H9 (cell line): ENCODE results near the gene CLEC2L. TPM values are rescaled to one million over a fixed set of nuclear protein-coding genes. Genes with fewer than 3 reads are reported as not detected.

ENCODE experiments used
- DNase-seq: peaks from one replicate; pipeline ENCODE4 v3.0.0-alpha.2; 2017
- H2AFZ ChIP-seq: one replicate; pipeline ENCODE4 v1.6.1; 2013; ENCODE audit warnings: mild to moderate bottlenecking, low read length, control low read depth, moderate library complexity
- H2AK5ac ChIP-seq: 2 replicates; pipeline ENCODE4 v1.6.1; 2013; ENCODE audit warnings: low read length, control low read depth, mixed read lengths; ENCODE audit not compliant: insufficient read length
- H2BK120ac ChIP-seq: one replicate; pipeline ENCODE4 v1.6.1; 2013; ENCODE audit warnings: low read depth, mild to moderate bottlenecking, low read length, control low read depth, inconsistent platforms; ENCODE audit not compliant: poor library complexity, severe bottlenecking
- H2BK12ac ChIP-seq: 2 replicates; pipeline ENCODE4 v1.6.1; 2013; ENCODE audit warnings: low read length, control low read depth, mixed read lengths, low read depth; ENCODE audit not compliant: insufficient read length
- H2BK15ac ChIP-seq: 2 replicates; pipeline ENCODE4 v1.6.1; 2013; ENCODE audit warnings: low read depth, low read length, control low read depth
- H2BK20ac ChIP-seq: one replicate; pipeline ENCODE4 v1.6.1; 2013; ENCODE audit warnings: low read depth, mild to moderate bottlenecking, low read length, control low read depth, inconsistent platforms; ENCODE audit not compliant: poor library complexity, severe bottlenecking
- H2BK5ac ChIP-seq: 2 replicates; pipeline ENCODE4 v1.6.1; 2013; ENCODE audit warnings: low read length, control low read depth, mixed read lengths; ENCODE audit not compliant: insufficient read length
- H3K14ac ChIP-seq: 2 replicates; pipeline ENCODE4 v1.6.1; 2013; ENCODE audit warnings: low read length, control low read depth; ENCODE audit not compliant: insufficient read depth
- H3K18ac ChIP-seq: 2 replicates; pipeline ENCODE4 v1.6.1; 2013; ENCODE audit warnings: low read depth, mild to moderate bottlenecking, mixed read lengths, low read length, control low read depth; ENCODE audit not compliant: insufficient read length
- H3K23ac ChIP-seq: 2 replicates; pipeline ENCODE4 v1.6.1; 2013; ENCODE audit warnings: low read length, control low read depth, mixed read lengths, low read depth; ENCODE audit not compliant: insufficient read length
- H3K23me2 ChIP-seq: 2 replicates; pipeline ENCODE4 v1.6.1; 2013; ENCODE audit warnings: low read depth, mild to moderate bottlenecking, mixed read lengths, low read length, control low read depth; ENCODE audit not compliant: insufficient read length, poor library complexity, severe bottlenecking
- H3K27ac ChIP-seq: 2 replicates; pipeline ENCODE4 v1.5.1; 2013; ENCODE audit warnings: low read length, control low read depth, mixed read lengths, low read depth; ENCODE audit not compliant: insufficient read length
- H3K27me3 ChIP-seq: 2 replicates; pipeline ENCODE4 v1.6.1; 2013; ENCODE audit warnings: low read length, control low read depth, inconsistent platforms; ENCODE audit not compliant: insufficient read depth
- H3K4ac ChIP-seq: 2 replicates; pipeline ENCODE4 v1.6.1; 2013; ENCODE audit warnings: low read depth, mild to moderate bottlenecking, control low read depth, inconsistent platforms, low read length, moderate library complexity
- H3K4me1 ChIP-seq: 2 replicates; pipeline ENCODE4 v1.6.1; 2013; ENCODE audit warnings: low read length, control low read depth, inconsistent platforms; ENCODE audit not compliant: insufficient read depth
- H3K4me2 ChIP-seq: 2 replicates; pipeline ENCODE4 v1.6.1; 2013; ENCODE audit warnings: low read length, control low read depth, mixed read lengths; ENCODE audit not compliant: insufficient read length, insufficient read depth
- H3K56ac ChIP-seq: 2 replicates; pipeline ENCODE4 v1.6.1; 2013; ENCODE audit warnings: low read depth, mild to moderate bottlenecking, mixed read lengths, low read length, control low read depth; ENCODE audit not compliant: insufficient read length
- H3K79me1 ChIP-seq: 2 replicates; pipeline ENCODE4 v1.6.1; 2013; ENCODE audit warnings: low read depth, mild to moderate bottlenecking, moderate library complexity, low read length, control low read depth, inconsistent platforms; ENCODE audit not compliant: insufficient read depth, poor library complexity, severe bottlenecking
- H3K79me2 ChIP-seq: 2 replicates; pipeline ENCODE4 v1.6.1; 2013; ENCODE audit warnings: low read length, control low read depth, inconsistent platforms; ENCODE audit not compliant: insufficient read depth
- H3K9ac ChIP-seq: 2 replicates; pipeline ENCODE4 v1.6.1; 2013; ENCODE audit warnings: low read length, control low read depth, mixed read lengths; ENCODE audit not compliant: insufficient read length; ENCODE audit errors: extremely low read depth
- H3K9me3 ChIP-seq: one replicate; pipeline ENCODE4 v1.6.1; 2013; ENCODE audit warnings: low read depth, low read length, inconsistent platforms; ENCODE audit not compliant: control insufficient read depth
- H3T11ph ChIP-seq: one replicate; pipeline ENCODE4 v1.6.1; 2013; ENCODE audit warnings: mild to moderate bottlenecking, low read length, control low read depth, inconsistent platforms
- H4K20me1 ChIP-seq: one replicate; pipeline ENCODE4 v1.6.1; 2013; ENCODE audit not compliant: control insufficient read depth, insufficient read length, insufficient read depth
- H4K5ac ChIP-seq: 2 replicates; pipeline ENCODE4 v1.6.1; 2013; ENCODE audit warnings: low read depth, mild to moderate bottlenecking, mixed read lengths, low read length, control low read depth; ENCODE audit not compliant: insufficient read length
- H4K8ac ChIP-seq: replicated peaks from 2 replicates; pipeline ENCODE4 v1.6.1; 2013; ENCODE audit warnings: low read length, control low read depth, mixed read lengths, low read depth; ENCODE audit not compliant: insufficient read length
- H4K91ac ChIP-seq: 2 replicates; pipeline ENCODE4 v1.6.1; 2013; ENCODE audit warnings: low read depth, mild to moderate bottlenecking, moderate library complexity, mixed read lengths, low read length, control low read depth; ENCODE audit not compliant: insufficient read length
- H3K27ac Mint-ChIP-seq, 3 experiments: 2 replicates in 2 of 3; 3 replicates in 1 of 3; pipeline ENCODE4 v1.8.0; 2020 to 2021; ENCODE audit warnings: mixed read lengths in 3 of 3, mild to moderate bottlenecking in 1 of 3, moderate library complexity in 1 of 3
- H3K27me3 Mint-ChIP-seq: 2 replicates; pipeline ENCODE4 v1.8.0; 2021; ENCODE audit warnings: low read depth, mild to moderate bottlenecking, moderate library complexity, mixed read lengths
- H3K36me3 Mint-ChIP-seq, 3 experiments: 2 replicates in 2 of 3; 3 replicates in 1 of 3; pipeline ENCODE4 v1.8.0; 2020 to 2021; ENCODE audit warnings: low read depth in 3 of 3, mixed read lengths in 3 of 3; ENCODE audit not compliant: insufficient read depth in 1 of 3
- H3K4me1 Mint-ChIP-seq, 2 experiments: 2 replicates each; pipeline ENCODE4 v1.8.0; 2020; ENCODE audit warnings: mixed read lengths in 2 of 2
- H3K4me3 Mint-ChIP-seq, 2 experiments: 2 replicates in 1 of 2; 3 replicates in 1 of 2; pipeline ENCODE4 v1.8.0; 2020 to 2021; ENCODE audit warnings: mild to moderate bottlenecking in 2 of 2, mixed read lengths in 2 of 2, moderate library complexity in 1 of 2
- H3K9me3 Mint-ChIP-seq, 2 experiments: 2 replicates in 1 of 2; 3 replicates in 1 of 2; pipeline ENCODE4 v1.8.0; 2020; ENCODE audit warnings: mild to moderate bottlenecking in 2 of 2, mixed read lengths in 2 of 2, moderate library complexity in 1 of 2
- WGBS: extraction: QIAGEN DNeasy Blood & Tissue Kit; methylation state at CpG from one replicate; pipeline ENCODE4 v1.1.7; 2013; ENCODE audit warnings: missing lambda C conversion rate, low lambda C conversion rate, mixed read lengths; ENCODE audit not compliant: insufficient read length; ENCODE audit errors: extremely low coverage; 5-methylcytosine and 5-hydroxymethylcytosine counted together
- total RNA-seq: library from RNA; stranded (reverse); gene quantifications from 2 replicates; pipeline ENCODE4 v1.2.1, GENCODE V29; 2021
- TF ChIP-seq, protein P1 (sequence below): fragments of 200-600 bp; sonication (generic); conservative IDR thresholded peaks from 3 replicates; pipeline ENCODE4 v1.8.0; 2021; ENCODE audit warnings: antibody characterized with exemption, mild to moderate bottlenecking

CLEC2L gene
- total RNA-seq, 1 experiment from 2014 or later, result 0.74 TPM

DNA sequence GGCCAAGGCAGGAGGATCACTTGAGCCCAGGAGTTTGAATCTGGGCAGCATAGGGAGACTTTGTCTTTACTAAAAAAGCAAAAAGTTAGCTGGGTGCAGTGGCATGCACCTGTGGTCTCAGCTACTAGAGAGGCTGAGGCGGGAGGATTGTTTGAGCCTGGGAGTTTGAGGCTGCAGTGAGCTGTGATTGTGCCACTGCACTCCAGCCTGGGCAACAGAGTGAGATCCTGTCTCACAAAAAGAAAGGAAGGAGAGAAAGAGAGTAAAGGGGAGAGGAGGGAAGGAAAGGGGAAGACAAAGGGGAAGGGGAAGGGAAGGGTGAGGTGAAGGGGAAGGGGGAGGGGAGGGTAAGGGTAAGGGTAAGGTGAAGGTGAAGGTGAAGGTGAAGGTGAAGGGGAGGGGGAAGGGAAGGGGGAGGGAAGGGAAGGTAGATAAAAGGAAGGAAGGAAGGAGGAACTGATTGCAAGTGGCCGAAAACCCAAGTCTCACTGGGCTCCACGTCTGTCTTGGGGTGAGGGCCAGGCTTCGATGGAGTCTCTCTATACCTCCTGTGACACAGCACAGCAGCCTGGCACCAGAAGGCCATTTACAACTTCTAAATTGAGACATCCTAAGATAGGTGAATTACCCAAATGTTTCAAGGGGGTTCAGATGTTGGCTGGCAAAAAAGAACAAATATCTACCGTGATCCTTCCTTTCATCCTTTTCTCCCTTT lies 36.0 kb upstream of the CLEC2L start:
- H3K4ac ChIP-seq, result no peak overlapping the region
- peaks cover 8% of the 10 kb centered on the region for H3K23me2 ChIP-seq
- Mint-ChIP-seq H3K36me3 (peaks cover 0 to 1% (median 0%) of the 10 kb centered on the region in 3 experiments; a peak in 1 of 7 replicates), H3K27me3 (peaks cover 33% of the 10 kb centered on the region), H3K4me3 (no peak overlapping the region), H3K9me3 (peaks cover 5 to 10% of the 10 kb centered on the region in 2 experiments), H3K27ac (peak overlapping the region in 1 of 3 experiments; percentile 85; a peak in 1 of 7 replicates), H3K4me1 (peaks cover 2 to 4% of the 10 kb centered on the region in 2 experiments)
- no peak overlapping the region for H2BK12ac ChIP-seq
- no peak overlapping the region for H3T11ph ChIP-seq
- no peak overlapping the region for H3K18ac ChIP-seq
- no peaks in the 10 kb centered on the region for H3K9me3 ChIP-seq
- no peak overlapping the region for H4K8ac ChIP-seq
- no peak overlapping the region for H3K9ac ChIP-seq
- no peak overlapping the region for H2BK15ac ChIP-seq
- no peak overlapping the region for H2AK5ac ChIP-seq
- no peak for DNase-seq
- H3K27ac ChIP-seq, result no peak overlapping the region
- TF ChIP-seq, protein P1, sequence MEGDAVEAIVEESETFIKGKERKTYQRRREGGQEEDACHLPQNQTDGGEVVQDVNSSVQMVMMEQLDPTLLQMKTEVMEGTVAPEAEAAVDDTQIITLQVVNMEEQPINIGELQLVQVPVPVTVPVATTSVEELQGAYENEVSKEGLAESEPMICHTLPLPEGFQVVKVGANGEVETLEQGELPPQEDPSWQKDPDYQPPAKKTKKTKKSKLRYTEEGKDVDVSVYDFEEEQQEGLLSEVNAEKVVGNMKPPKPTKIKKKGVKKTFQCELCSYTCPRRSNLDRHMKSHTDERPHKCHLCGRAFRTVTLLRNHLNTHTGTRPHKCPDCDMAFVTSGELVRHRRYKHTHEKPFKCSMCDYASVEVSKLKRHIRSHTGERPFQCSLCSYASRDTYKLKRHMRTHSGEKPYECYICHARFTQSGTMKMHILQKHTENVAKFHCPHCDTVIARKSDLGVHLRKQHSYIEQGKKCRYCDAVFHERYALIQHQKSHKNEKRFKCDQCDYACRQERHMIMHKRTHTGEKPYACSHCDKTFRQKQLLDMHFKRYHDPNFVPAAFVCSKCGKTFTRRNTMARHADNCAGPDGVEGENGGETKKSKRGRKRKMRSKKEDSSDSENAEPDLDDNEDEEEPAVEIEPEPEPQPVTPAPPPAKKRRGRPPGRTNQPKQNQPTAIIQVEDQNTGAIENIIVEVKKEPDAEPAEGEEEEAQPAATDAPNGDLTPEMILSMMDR, result no peak
- H3K4me1 ChIP-seq, result no peaks in the 10 kb centered on the region
- no peak overlapping the region for H4K5ac ChIP-seq
- no peak overlapping the region for H2BK120ac ChIP-seq
- no peaks in the 10 kb centered on the region for H3K79me1 ChIP-seq
- no peak overlapping the region for H4K91ac ChIP-seq
- H3K79me2 ChIP-seq, result no peaks in the 10 kb centered on the region
- no peak overlapping the region for H2AFZ ChIP-seq
- H3K23ac ChIP-seq, result no peak overlapping the region
- WGBS, result no CpG with 5 or more reads among the region's 5 CpGs
- H3K56ac ChIP-seq, result no peak overlapping the region
- H3K27me3 ChIP-seq, result no peaks in the 10 kb centered on the region
- H2BK5ac ChIP-seq, result no peak overlapping the region
- no peak overlapping the region for H3K4me2 ChIP-seq
- no peaks in the 10 kb centered on the region for H4K20me1 ChIP-seq
- H2BK20ac ChIP-seq, result no peak overlapping the region
- no peak overlapping the region for H3K14ac ChIP-seq
